ENCODE results near the gene PCAT7.
A peak's percentile ranks its signal among the peaks of the same experiment; 100 is the strongest.
"Not testable (repeated sequence)": the region's sequence is repeated elsewhere in the genome, so short reads cannot be mapped to it uniquely, and the experiment has no call there.

Gene PCAT7

GRCh38 chr9:94554439-94555331 is at the start of gene PCAT7:
PCAT7 (plus strand) TSS chr9:94555083.
- no peak for TF ChIP-seq CTCF (IDR thresholded peaks at IDR 0.05; ENCODE audit: extremely low read depth, missing control alignments)
- DNase-seq (ENCODE audit: low spot score): peak; percentile 52

GRCh38 chr9:94506370-94506769 is 48.5 kb upstream of the PCAT7 start:
- not testable (repeated sequence) for DNase-seq (ENCODE audit: low spot score)

GRCh38 chr9:94507531-94508258 is 47.2 kb upstream of the PCAT7 start:
- TF ChIP-seq CTCF (IDR thresholded peaks at IDR 0.05; ENCODE audit: extremely low read depth, missing control alignments): no peak
- no peak for DNase-seq (ENCODE audit: low spot score)

GRCh38 chr9:94511134-94511954 is 43.5 kb upstream of the PCAT7 start:
- no peak for TF ChIP-seq CTCF (IDR thresholded peaks at IDR 0.05; ENCODE audit: extremely low read depth, missing control alignments)

GRCh38 chr9:94511955-94512265 is 43.0 kb upstream of the PCAT7 start:
- no peak for TF ChIP-seq CTCF (IDR thresholded peaks at IDR 0.05; ENCODE audit: extremely low read depth, missing control alignments)
- no peak for DNase-seq (ENCODE audit: low spot score)

More at GRCh38 chr9:94511134-94511954, 43.5 kb upstream of the PCAT7 start:
- no peak for DNase-seq (ENCODE audit: low spot score)

- DNase-seq (ENCODE audit: low spot score): no peak
- no peak for TF ChIP-seq CTCF (IDR thresholded peaks at IDR 0.05; ENCODE audit: extremely low read depth, missing control alignments)
These were observed 40.2 kb upstream of the PCAT7 start for GRCh38 chr9:94514722-94515121.

GRCh38 chr9:94517254-94517653 is 37.6 kb upstream of the PCAT7 start:
- TF ChIP-seq CTCF (IDR thresholded peaks at IDR 0.05; ENCODE audit: extremely low read depth, missing control alignments): no peak

More at GRCh38 chr9:94517254-94517653, 37.6 kb upstream of the PCAT7 start:
- DNase-seq (ENCODE audit: low spot score): no peak

All from GM20000 (cell line).